CD14-positive monocyte (primary cell): ENCODE results near the gene FIGN. TPM values are rescaled to one million over a fixed set of nuclear protein-coding genes. Genes with fewer than 3 reads are reported as not detected.

ENCODE experiments used
- DNase-seq, 3 donors: peaks; one replicate each; pipeline ENCODE4 v3.0.0-alpha.2; 2011 to 2022
- H2AFZ ChIP-seq: 2 replicates; pipeline ENCODE4 v1.6.0; 2012; ENCODE audit warnings: mild to moderate bottlenecking, low read depth, low read length, inconsistent platforms; ENCODE audit not compliant: insufficient read depth, poor library complexity, severe bottlenecking
- H3K27ac ChIP-seq, 2 donors: 1 replicate in 1 of 2; 2 replicates in 1 of 2; pipeline ENCODE4 v1.5.1; 2012 to 2013; ENCODE audit warnings: low read length in 2 of 2, control low read depth in 1 of 2, inconsistent platforms in 1 of 2, low read depth in 1 of 2, mild to moderate bottlenecking in 1 of 2
- H3K27me3 ChIP-seq, 2 donors: one replicate each; pipeline versions ENCODE4 v1.6.0 to v1.6.1; 2011 to 2013; ENCODE audit warnings: low read length in 2 of 2; ENCODE audit not compliant: control insufficient read depth in 2 of 2, insufficient read depth in 2 of 2
- H3K36me3 ChIP-seq, 2 donors: replicated peaks in 1 of 2; 1 replicate in 1 of 2; 2 replicates in 1 of 2; pipeline versions ENCODE4 v1.5.1 to v1.6.1; 2012 to 2013; ENCODE audit warnings: low read length in 2 of 2, control low read depth in 1 of 2, inconsistent platforms in 1 of 2, mild to moderate bottlenecking in 1 of 2; ENCODE audit not compliant: insufficient read depth in 2 of 2, control insufficient read depth in 1 of 2
- H3K4me1 ChIP-seq, 2 donors: 1 replicate in 1 of 2; 2 replicates in 1 of 2; pipeline versions ENCODE4 v1.5.1 to v1.6.1; 2012 to 2013; ENCODE audit warnings: low read length in 2 of 2, control low read depth in 1 of 2, inconsistent platforms in 1 of 2, mild to moderate bottlenecking in 1 of 2, moderate library complexity in 1 of 2; ENCODE audit not compliant: insufficient read depth in 2 of 2, control insufficient read depth in 1 of 2
- H3K4me2 ChIP-seq: replicated peaks from 2 replicates; pipeline ENCODE3; 2012; ENCODE audit warnings: low read length, moderate library complexity, mild to moderate bottlenecking; ENCODE audit not compliant: poor library complexity, severe bottlenecking; ENCODE audit errors: extremely low read depth
- H3K4me3 ChIP-seq, 3 experiments: fragments of 200-600 bp in 1 of 3; sonication (generic) in 1 of 3; replicated peaks in 1 of 3; 1 replicate in 2 of 3; 2 replicates in 1 of 3; pipeline ENCODE4 v1.5.1; 2011 to 2013; ENCODE audit warnings: low read length in 3 of 3, mild to moderate bottlenecking in 3 of 3, control low read depth in 2 of 3, low read depth in 2 of 3, inconsistent platforms in 1 of 3, moderate library complexity in 1 of 3
- H3K79me2 ChIP-seq: 2 replicates; pipeline ENCODE4 v1.6.0; 2012; ENCODE audit warnings: mild to moderate bottlenecking, control low read depth, inconsistent platforms, low read length, moderate library complexity; ENCODE audit not compliant: insufficient read depth
- H3K9ac ChIP-seq: 2 replicates; pipeline ENCODE4 v1.6.0; 2017; ENCODE audit warnings: low read length, mild to moderate bottlenecking; ENCODE audit not compliant: insufficient read depth, poor library complexity, severe bottlenecking
- H3K9me3 ChIP-seq, 2 donors: replicated peaks in 1 of 2; 1 replicate in 1 of 2; 2 replicates in 1 of 2; pipeline versions ENCODE4 v1.5.1 to v1.6.1; 2012 to 2013; ENCODE audit warnings: low read length in 2 of 2, control low read depth in 1 of 2; ENCODE audit not compliant: control insufficient read depth in 1 of 2, insufficient read depth in 1 of 2
- H4K20me1 ChIP-seq: 2 replicates; pipeline ENCODE4 v1.6.0; 2012; ENCODE audit warnings: mild to moderate bottlenecking, low read length, control low read depth, moderate library complexity; ENCODE audit not compliant: insufficient read depth
- H3K27ac Mint-ChIP-seq, 7 donors: one replicate each; pipeline ENCODE4 v1.8.0; 2020; ENCODE audit warnings: mild to moderate bottlenecking in 7 of 7, mixed read lengths in 7 of 7, moderate library complexity in 6 of 7, inconsistent platforms in 2 of 7
- H3K27me3 Mint-ChIP-seq, 3 donors: one replicate each; pipeline ENCODE4 v1.8.0; 2021 to 2022; ENCODE audit warnings: low read depth in 3 of 3, mild to moderate bottlenecking in 3 of 3, mixed read lengths in 3 of 3, moderate library complexity in 3 of 3, inconsistent platforms in 1 of 3
- H3K36me3 Mint-ChIP-seq, 2 donors: one replicate each; pipeline ENCODE4 v1.8.0; 2020; ENCODE audit warnings: mixed read lengths in 2 of 2, inconsistent platforms in 1 of 2, mild to moderate bottlenecking in 1 of 2
- H3K4me1 Mint-ChIP-seq: one replicate; pipeline ENCODE4 v1.8.0; 2020; ENCODE audit warnings: mild to moderate bottlenecking, mixed read lengths
- H3K4me3 Mint-ChIP-seq, 2 donors: one replicate each; pipeline ENCODE4 v1.8.0; 2020; ENCODE audit warnings: mild to moderate bottlenecking in 2 of 2, mixed read lengths in 2 of 2, moderate library complexity in 1 of 2
- H3K9me3 Mint-ChIP-seq, 7 donors: one replicate each; pipeline ENCODE4 v1.8.0; 2020 to 2022; ENCODE audit warnings: mixed read lengths in 7 of 7, mild to moderate bottlenecking in 6 of 7, moderate library complexity in 6 of 7, inconsistent platforms in 2 of 7
- CTCF ChIP-seq: fragments of 200-600 bp; IDR thresholded peaks from one replicate; pipeline ENCODE4 v1.8.0; 2022; ENCODE audit warnings: antibody characterized with exemption, mild to moderate bottlenecking
- WGBS: methylation state at CpG from one replicate; pipeline ENCODE4 v1.1.5; 2013; ENCODE audit warnings: missing lambda C conversion rate; ENCODE audit not compliant: insufficient coverage; 5-methylcytosine and 5-hydroxymethylcytosine counted together
- intact Hi-C, 2 donors: fragments of 100-400 bp; cut with micrococcal nuclease; formaldehyde crosslinking; loops; one replicate each; pipeline versions ENCODE4 v1.15.0 to v1.15.1; 2023
- polyA plus RNA-seq, 3 donors: library from polyadenylated mRNA; depleted of rRNA in 1 of 3; unstranded in 2 of 3; stranded (reverse) in 1 of 3; fragments of 300-500 nt in 2 of 3; fragments of >200 nt in 1 of 3; fragmentation: Illumina TruSeq in 2 of 3; gene quantifications; 1 replicate in 2 of 3; 2 replicates in 1 of 3; pipeline ENCODE4 v1.2.3, GENCODE V29; 2012 to 2021

The FIGN gene
- polyA plus RNA-seq, 3 donors = not detected

GRCh38 chr2:163697846-163698637, 37.8 kb downstream of the FIGN start:
- Mint-ChIP-seq H3K27ac (no peak overlapping the region), H3K4me1 (no peaks in the 10 kb centered on the region), H3K4me3 (no peak overlapping the region), H3K36me3 (no peaks in the 10 kb centered on the region), H3K9me3 (peaks cover 0 to 6% (median 1%) of the 10 kb centered on the region in 7 donors), H3K27me3 (no peaks in the 10 kb centered on the region)
- no peaks in the 10 kb centered on the region for H3K27me3 ChIP-seq
- TF ChIP-seq CTCF = no peak
- no peak overlapping the region for H3K4me3 ChIP-seq
- DNase-seq = no peak
- H4K20me1 ChIP-seq = no peaks in the 10 kb centered on the region
- H3K4me2 ChIP-seq = no peak overlapping the region
- 100% methylated on average over 1 of the region's 5 CpGs for WGBS
- H2AFZ ChIP-seq = no peak overlapping the region
- H3K4me1 ChIP-seq = no peaks in the 10 kb centered on the region
- H3K27ac ChIP-seq = no peak overlapping the region
- intact Hi-C loops = no loop called here
- H3K79me2 ChIP-seq = no peaks in the 10 kb centered on the region
- no peaks in the 10 kb centered on the region for H3K36me3 ChIP-seq
- H3K9me3 ChIP-seq = peaks cover 0 to 4% of the 10 kb centered on the region in 2 donors
- H3K9ac ChIP-seq = no peak overlapping the region

- Histone ChIP-seq H3K79me2 (no peaks in the 10 kb centered on the region), H3K27ac (no peak overlapping the region), H3K9me3 (peaks cover 0 to 4% of the 10 kb centered on the region in 2 donors), H3K36me3 (no peaks in the 10 kb centered on the region), H3K9ac (no peak overlapping the region), H3K4me1 (no peaks in the 10 kb centered on the region), H3K27me3 (no peaks in the 10 kb centered on the region), H4K20me1 (no peaks in the 10 kb centered on the region), H2AFZ (no peak overlapping the region), H3K4me2 (no peak overlapping the region), H3K4me3 (no peak overlapping the region)
- peaks cover 0 to 6% (median 1%) of the 10 kb centered on the region in 7 donors for H3K9me3 Mint-ChIP-seq
- intact Hi-C loops = no loop called here
- H3K36me3 Mint-ChIP-seq = no peaks in the 10 kb centered on the region
- no peaks in the 10 kb centered on the region for H3K27me3 Mint-ChIP-seq
- no peak overlapping the region for H3K4me3 Mint-ChIP-seq
- DNase-seq = no peak
- H3K27ac Mint-ChIP-seq = no peak overlapping the region
- no CpG with 5 or more reads among the region's 3 CpGs for WGBS
- H3K4me1 Mint-ChIP-seq = no peaks in the 10 kb centered on the region
- TF ChIP-seq CTCF = no peak
These were observed 38.4 kb downstream of the FIGN start for GRCh38 chr2:163697429-163697828.
